Glomerular visceral epithelial cell (primary cell): Measurements from ENCODE around the gene REN.

ENCODE experiments used
- DNase-seq: peaks from one replicate; pipeline ENCODE4 v3.0.0-alpha.2; 2016; ENCODE audit errors: extremely low spot score

Gene REN

GRCh38 chr1:204191456-204191855, 25.3 kb upstream of the REN start:
- DNase-seq, result no peak

- peak; percentile 29 for DNase-seq
Observed at GRCh38 chr1:204190212-204191211, 24.4 kb upstream of the REN start.

- DNase-seq, result no peak
Observed at GRCh38 chr1:204188959-204189639, 23.0 kb upstream of the REN start.

GRCh38 chr1:204186597-204186996, 20.5 kb upstream of the REN start:
- DNase-seq, result no peak

GRCh38 chr1:204181116-204181515, 15.0 kb upstream of the REN start:
- DNase-seq, result no peak

GRCh38 chr1:204180133-204180532, 14.0 kb upstream of the REN start:
- DNase-seq, result no peak

- no peak for DNase-seq
Observed at GRCh38 chr1:204178487-204179281, 12.5 kb upstream of the REN start.

GRCh38 chr1:204177133-204177532, 11.0 kb upstream of the REN start:
- DNase-seq, result no peak

GRCh38 chr1:204176049-204176448, 9.9 kb upstream of the REN start:
- no peak for DNase-seq

GRCh38 chr1:204174958-204175357, 8.8 kb upstream of the REN start:
- DNase-seq, result no peak

GRCh38 chr1:204172404-204173029, 6.4 kb upstream of the REN start:
- no peak for DNase-seq

- peak; percentile 41 for DNase-seq
Observed at GRCh38 chr1:204171751-204172178, 5.6 kb upstream of the REN start.

- DNase-seq, result no peak
Observed at GRCh38 chr1:204170494-204171155, 4.5 kb upstream of the REN start.

GRCh38 chr1:204169858-204170257, 3.7 kb upstream of the REN start:
- no peak for DNase-seq

GRCh38 chr1:204167730-204168129, 1.6 kb upstream of the REN start:
- no peak for DNase-seq

- peak; percentile 86 for DNase-seq
Observed at GRCh38 chr1:204162494-204163074, 3.6 kb downstream of the REN start.

GRCh38 chr1:204161609-204162493, 4.3 kb downstream of the REN start:
- no peak for DNase-seq

GRCh38 chr1:204157962-204158361, 8.2 kb downstream of the REN start:
- DNase-seq, result no peak

- DNase-seq, result no peak
Observed at GRCh38 chr1:204155881-204156280, 10.3 kb downstream of the REN start.
